Neural cell (in vitro differentiated cells): ENCODE results near the gene ASCC3.

Experiments used
- EZH2 ChIP-seq: fragments of 200-600, 300-800 bp; shearing (Covaris generic), sonication (generic); IDR thresholded peaks from 2 replicates; pipeline ENCODE4 v1.6.1; 2014; ENCODE audit warnings: antibody characterized with exemption, low read length, borderline replicate concordance, mild to moderate bottlenecking; ENCODE audit not compliant: insufficient read depth, poor library complexity, severe bottlenecking
- POLR2AphosphoS5 ChIP-seq: IDR thresholded peaks from 2 replicates; pipeline ENCODE4 v1.6.1; 2012
- SMC3 ChIP-seq: fragments of 450-650 bp; conservative IDR thresholded peaks from 2 replicates; pipeline ENCODE4 v1.6.1; 2014; ENCODE audit warnings: antibody characterized with exemption, mild to moderate bottlenecking, moderate library complexity; ENCODE audit not compliant: poor library complexity
- TF ChIP-seq, protein P1 (sequence below): fragments of 450-650 bp; IDR thresholded peaks from 2 replicates; pipeline ENCODE4 v1.5.1; 2014; ENCODE audit warnings: antibody characterized with exemption, mild to moderate bottlenecking, moderate library complexity; ENCODE audit not compliant: poor library complexity, severe bottlenecking

DNA sequence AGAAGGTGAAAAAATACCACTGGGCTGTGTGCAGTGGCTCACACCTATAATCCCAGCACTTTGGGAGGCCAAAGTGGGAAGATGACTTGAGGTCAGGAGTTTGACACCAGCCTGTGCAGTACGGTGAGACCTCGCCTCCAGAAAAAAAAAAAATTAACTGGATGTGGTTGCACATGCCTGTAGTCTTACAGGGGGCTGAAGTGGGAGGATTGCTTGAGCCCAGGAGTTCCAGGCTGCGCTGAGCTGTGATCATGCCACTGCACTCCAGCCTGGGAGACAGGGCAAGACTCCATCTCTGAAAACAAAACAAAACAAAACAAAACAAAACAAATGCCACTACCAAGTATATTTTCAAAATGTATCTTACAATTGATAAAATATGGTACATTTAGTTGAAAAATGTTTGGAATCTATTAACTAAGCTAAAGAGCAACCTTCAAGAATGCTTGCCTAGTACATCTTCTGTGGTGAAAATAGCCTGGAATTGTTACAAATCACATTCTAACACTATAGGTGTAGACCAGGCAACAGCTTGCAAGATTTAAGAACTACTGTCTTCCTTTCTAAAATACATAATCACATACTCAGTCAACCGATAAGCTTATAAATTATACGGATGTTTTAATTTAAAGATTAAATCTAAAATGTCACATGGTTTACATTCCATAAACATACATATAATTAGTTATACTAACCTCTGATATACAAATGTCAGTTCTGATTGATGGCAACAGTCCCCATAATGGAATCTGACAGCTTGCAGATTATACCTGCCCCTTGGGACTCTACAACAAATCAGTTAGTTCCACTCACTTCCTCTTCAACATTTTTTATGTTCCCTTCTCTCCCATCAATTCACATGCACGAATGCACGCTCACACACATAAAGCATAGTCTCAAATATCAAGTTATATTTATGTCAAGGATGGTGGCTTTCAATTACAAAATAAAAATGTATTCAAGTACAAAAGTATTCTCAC is 150.8 kb downstream of the ASCC3 start:
- TF ChIP-seq, protein P1, sequence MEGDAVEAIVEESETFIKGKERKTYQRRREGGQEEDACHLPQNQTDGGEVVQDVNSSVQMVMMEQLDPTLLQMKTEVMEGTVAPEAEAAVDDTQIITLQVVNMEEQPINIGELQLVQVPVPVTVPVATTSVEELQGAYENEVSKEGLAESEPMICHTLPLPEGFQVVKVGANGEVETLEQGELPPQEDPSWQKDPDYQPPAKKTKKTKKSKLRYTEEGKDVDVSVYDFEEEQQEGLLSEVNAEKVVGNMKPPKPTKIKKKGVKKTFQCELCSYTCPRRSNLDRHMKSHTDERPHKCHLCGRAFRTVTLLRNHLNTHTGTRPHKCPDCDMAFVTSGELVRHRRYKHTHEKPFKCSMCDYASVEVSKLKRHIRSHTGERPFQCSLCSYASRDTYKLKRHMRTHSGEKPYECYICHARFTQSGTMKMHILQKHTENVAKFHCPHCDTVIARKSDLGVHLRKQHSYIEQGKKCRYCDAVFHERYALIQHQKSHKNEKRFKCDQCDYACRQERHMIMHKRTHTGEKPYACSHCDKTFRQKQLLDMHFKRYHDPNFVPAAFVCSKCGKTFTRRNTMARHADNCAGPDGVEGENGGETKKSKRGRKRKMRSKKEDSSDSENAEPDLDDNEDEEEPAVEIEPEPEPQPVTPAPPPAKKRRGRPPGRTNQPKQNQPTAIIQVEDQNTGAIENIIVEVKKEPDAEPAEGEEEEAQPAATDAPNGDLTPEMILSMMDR = no peak
- TF ChIP-seq SMC3 = no peak
- TF ChIP-seq EZH2 = no peak
- TF ChIP-seq POLR2AphosphoS5 = peak; percentile 87
